ENCODE measurements around the gene ANKRD17.

DNA sequence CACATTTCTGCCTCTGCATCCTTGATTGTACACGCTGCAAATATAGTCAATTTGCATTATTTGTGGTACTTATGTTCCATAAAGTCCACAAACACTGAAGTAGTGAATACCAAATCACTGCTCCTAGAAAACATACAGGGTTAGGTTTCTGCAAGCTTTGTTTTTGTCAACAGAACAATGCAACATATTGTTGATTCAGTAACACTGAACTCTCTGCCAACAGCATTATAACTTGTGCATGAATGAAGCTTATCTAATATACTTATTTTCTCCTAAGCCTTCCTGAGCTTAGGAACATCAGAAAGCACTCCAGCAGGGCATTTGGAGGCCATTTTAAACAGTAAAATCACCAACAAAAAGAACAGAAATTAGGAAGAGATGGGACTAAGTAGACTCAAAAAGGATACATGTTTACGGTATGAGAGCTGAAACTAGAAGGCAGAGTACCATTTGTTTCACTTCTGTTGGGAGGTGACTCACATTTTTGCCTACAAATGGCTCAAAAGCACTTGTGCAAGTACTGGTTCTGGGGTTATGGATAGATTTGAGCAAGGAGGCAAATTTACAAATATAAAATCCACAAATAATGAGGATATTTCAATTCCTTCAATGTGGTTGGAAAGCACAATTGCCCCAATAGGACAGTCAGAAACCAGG lies 203.2 kb downstream of the ANKRD17 start:
- TF ChIP-seq, protein P1, sequence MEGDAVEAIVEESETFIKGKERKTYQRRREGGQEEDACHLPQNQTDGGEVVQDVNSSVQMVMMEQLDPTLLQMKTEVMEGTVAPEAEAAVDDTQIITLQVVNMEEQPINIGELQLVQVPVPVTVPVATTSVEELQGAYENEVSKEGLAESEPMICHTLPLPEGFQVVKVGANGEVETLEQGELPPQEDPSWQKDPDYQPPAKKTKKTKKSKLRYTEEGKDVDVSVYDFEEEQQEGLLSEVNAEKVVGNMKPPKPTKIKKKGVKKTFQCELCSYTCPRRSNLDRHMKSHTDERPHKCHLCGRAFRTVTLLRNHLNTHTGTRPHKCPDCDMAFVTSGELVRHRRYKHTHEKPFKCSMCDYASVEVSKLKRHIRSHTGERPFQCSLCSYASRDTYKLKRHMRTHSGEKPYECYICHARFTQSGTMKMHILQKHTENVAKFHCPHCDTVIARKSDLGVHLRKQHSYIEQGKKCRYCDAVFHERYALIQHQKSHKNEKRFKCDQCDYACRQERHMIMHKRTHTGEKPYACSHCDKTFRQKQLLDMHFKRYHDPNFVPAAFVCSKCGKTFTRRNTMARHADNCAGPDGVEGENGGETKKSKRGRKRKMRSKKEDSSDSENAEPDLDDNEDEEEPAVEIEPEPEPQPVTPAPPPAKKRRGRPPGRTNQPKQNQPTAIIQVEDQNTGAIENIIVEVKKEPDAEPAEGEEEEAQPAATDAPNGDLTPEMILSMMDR (IDR thresholded peaks at IDR 0.05 in 2 of 3, conservative IDR thresholded peaks at IDR 0.05 in 1 of 3; ENCODE audit: borderline replicate concordance in 1 of 3, insufficient read depth in 1 of 3, low read depth in 2 of 3, low read length in 2 of 3), result no peak
- TF ChIP-seq EGR1 (IDR thresholded peaks at IDR 0.05; ENCODE audit: low read depth) (no peak), EZH2 (IDR thresholded peaks at IDR 0.05) (no peak), SP1 (IDR thresholded peaks at IDR 0.05; ENCODE audit: low read depth) (no peak), YY1 (IDR thresholded peaks at IDR 0.05; ENCODE audit: extremely low read depth, insufficient replicate concordance, low read depth, low read length) (no peak)
